ENCODE results near the gene DPP4.

The DPP4 gene

DNA sequence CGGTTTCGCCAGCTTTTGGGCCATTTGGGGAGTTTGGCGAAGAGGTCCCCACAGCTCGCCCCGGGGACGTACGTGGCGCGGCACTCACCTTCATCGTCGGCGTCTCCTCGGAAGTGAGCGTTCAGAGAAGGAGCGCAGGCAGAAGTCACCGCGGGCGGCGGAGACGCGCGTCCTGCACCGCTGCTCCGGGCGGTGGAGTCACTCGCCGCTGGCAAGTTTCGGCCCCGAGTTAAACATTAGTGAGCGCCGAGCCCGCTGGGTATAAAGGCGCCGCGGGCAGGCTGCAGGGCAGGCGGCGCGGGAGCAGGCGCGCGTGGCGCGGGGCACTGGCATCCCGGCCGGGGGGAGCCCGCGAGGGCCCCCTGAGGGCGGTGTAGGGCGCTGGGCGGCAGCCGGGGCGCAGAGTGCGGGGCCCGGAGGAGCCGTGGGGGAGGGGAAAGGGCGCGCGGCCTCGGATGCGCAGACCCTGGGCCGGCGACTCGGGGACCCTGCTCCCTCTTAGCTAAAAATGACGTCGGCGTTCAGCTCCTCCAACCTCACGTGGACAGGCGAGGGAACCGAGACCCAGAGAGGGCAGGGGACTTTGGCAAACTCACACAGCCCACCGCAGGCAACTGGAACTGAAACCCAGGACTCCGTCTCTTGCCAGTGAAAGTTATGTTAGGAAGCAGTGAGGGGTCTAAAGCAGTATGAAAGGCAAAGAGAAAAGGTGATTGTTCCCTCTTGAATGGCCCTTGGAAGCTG lies at the start of gene DPP4:
DPP4 (minus strand) TSS at position 328 of the 744 bp plus-strand sequence; CDS start at position 94, 234 bp downstream.
- in situ Hi-C loops (cut with HindIII; ENCODE audit: low pct_ligation_motif_present, low pct_unique_long_range_greater_than_20kb, low sequenced_read_pairs): no loop called here
- DNase-seq: peak; percentile 88

DNA sequence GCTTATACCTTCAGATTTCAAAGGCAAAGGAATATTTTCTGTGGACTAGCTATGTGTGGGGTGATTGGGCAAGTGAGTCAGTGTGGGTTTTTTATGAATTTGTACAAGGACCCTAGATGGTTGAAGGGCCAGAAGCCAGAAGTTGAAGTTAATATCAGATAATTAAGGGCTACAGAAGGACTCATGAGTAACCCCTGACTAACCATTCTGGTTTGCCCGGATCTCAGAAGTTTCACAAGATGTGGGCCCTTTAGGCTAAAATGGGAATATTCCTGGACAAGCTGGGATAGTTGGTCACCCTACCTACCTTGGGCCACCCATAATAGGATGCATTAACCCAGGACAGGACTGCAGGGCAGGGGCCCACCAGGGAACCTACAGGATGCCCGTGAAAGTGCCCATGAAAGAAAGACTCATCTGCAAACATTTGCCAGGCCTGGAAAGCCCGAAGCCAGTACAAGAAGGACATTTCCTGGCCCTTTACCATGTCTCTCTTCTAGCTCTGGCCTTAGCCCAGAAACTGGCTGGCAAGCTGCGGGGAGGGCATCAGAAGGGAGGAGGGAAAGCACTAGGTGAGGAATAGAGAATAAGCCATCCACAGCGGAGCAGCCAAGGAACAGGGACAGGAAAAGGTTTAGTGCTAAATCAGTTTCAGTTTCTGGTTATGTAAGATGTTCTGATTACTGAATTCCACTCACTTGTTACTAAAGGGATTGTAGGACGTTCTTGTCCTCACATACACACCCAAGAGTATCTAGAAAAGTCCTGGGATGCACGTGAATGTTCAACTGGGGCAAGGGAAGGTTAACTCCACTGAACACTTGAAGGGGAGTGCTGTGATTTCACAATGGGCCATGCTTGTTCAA lies 44.4 kb upstream of the DPP4 start:
- in situ Hi-C loops (cut with HindIII; ENCODE audit: low pct_ligation_motif_present, low pct_unique_long_range_greater_than_20kb, low sequenced_read_pairs): no loop called here
- no peak for DNase-seq

DNA sequence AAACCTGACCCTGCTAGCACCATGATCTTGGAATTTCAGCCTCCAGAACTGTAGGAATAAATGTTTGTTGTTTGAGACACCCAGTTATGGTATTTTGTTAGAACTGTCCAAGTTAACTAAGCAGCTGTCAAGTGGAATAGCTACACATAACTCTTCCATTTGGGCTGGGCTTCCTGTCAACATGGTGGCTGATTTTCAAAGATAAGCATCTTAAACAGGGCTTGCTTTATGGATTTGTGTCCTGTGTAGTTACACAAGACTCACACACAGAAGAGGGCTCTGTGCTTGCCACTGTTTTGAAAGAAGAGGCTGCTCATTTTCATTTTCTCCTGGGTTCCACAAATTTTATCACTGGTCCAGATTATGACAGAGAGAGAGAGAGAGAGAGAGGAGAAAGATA lies 42.3 kb upstream of the DPP4 start:
- in situ Hi-C loops (cut with HindIII; ENCODE audit: low pct_ligation_motif_present, low pct_unique_long_range_greater_than_20kb, low sequenced_read_pairs): no loop called here
- DNase-seq: no peak

DNA sequence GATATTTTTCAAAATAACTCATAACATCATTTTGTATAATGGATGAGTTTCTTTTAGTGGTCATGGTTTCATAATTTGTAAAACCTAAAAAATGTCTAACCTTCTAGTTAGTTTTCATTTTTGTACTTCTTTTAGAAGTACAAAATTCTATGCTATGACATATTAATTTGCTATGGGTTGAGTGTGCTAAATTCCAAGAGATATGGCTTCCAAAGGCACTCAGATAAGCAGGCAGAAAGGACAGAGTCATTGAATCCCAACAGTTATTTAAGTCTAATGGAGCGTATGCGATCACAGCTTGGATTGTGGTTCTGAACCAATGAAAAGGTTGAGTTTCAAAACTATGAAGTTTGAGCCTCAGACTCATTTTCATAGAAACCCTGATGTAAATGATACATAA lies 41.1 kb upstream of the DPP4 start:
- no peak for DNase-seq
- in situ Hi-C loops (cut with HindIII; ENCODE audit: low pct_ligation_motif_present, low pct_unique_long_range_greater_than_20kb, low sequenced_read_pairs): no loop called here

DNA sequence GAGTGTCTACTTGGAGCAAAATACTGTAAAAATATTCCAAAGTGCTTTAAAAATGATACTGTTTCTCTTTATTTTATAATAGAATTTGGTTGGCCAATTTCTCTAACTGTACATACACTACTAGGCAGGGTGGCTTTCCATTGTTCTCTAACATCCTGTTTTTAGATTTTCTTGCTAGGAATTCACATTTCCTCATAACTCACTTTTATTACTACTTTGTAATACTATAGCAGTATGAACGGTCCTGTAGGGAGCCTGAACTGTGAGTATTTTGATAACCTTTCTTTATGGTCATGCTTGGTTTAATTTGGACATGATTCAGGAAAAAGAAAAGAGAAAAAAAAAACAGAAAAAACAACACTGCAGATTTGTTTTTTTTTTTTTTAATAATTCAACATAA lies 40.3 kb upstream of the DPP4 start:
- in situ Hi-C loops (cut with HindIII; ENCODE audit: low pct_ligation_motif_present, low pct_unique_long_range_greater_than_20kb, low sequenced_read_pairs): no loop called here
- no peak for DNase-seq

DNA sequence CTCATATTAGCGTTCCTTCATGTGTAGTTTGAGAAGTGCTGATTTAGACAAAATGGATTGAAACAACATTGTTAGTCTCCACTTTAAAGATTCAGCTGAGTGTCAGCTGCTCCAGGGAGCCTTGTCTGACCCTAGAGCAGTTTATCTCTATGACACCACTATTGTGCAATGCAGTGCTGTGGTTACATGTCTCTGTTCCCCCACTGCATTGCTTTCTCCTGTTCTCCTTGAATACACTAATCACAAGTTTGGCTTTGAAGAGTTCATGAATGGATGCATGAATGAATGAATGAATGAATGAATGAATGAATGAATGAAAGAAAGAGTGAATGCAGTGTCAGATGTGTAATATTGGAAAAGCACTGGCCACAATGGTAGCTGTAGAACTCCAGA lies 39.8 kb upstream of the DPP4 start:
- in situ Hi-C loops (cut with HindIII; ENCODE audit: low pct_ligation_motif_present, low pct_unique_long_range_greater_than_20kb, low sequenced_read_pairs): no loop called here
- DNase-seq: no peak

DNA sequence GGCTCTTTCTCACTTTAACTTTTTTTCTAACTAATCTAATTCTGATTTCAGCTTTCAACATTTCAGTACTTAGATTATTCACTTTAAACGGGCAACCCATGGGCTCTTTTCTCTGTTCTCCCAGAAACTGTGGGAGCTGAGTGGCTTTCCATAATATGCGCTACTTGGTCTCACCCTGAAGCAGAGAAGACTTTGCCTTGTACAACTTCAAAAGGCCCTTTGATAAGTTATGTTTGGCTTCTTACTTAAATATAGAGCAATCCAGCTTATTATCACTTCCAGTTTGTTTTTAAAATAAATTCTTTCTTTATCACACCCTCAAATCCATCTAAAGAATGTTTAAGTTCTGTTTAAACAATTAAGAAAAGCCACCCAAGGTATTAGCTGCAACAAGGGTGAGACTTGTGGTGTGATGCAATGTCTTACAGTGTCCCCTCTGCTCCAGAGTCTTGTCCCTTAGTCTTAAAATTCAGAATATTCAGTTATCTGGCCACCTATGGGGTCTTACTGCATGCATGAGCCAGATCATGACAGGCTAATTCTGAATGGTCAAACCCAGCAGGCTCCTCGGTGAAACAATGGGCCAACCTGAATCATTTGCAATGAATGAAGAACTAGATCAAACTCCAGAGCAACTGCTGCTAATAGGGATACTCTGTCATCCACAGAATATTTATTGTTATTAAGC lies 39.2 kb upstream of the DPP4 start:
- no peak for DNase-seq
- in situ Hi-C loops (cut with HindIII; ENCODE audit: low pct_ligation_motif_present, low pct_unique_long_range_greater_than_20kb, low sequenced_read_pairs): no loop called here

DNA sequence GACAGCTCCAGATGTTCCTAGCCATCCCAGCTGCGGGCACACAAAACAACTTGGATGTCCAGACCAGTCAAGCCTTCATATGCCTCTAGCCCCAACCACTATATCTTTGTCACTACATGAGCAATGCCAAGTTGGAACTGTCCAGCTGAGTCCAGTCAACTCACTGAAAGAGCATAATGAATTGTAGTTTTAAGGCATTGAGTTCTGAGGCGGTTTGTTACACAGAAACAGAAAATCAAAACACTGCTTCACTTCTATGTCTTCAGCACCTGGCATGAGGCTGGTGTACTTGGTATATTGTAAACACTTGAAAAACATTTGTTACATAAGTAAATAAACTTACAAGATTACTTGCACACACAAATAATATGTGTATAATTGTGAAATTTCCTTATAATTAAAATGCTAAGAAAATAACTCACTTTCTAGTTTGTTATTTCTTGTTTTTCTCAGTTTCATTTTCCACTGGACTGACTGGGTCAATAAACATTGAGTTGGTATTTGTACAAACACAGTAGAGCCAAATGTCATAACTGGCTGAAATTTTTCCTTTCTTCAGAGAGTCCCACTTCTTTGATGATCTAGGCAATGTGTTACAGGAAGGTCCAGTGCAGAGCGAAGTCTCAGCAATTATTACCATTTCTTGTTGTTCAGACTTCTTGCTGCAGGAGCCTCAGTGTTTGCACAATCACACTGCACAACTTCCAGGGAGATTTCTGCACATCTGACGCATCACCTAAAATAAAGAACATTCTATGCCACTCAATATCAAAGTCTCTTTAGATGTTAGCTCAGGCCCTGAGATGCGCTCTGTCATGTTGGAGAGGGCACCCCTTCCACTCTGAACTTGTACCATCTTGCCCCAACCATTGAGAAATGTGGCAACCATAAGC lies 38.2 kb upstream of the DPP4 start:
- DNase-seq: no peak
- in situ Hi-C loops (cut with HindIII; ENCODE audit: low pct_ligation_motif_present, low pct_unique_long_range_greater_than_20kb, low sequenced_read_pairs): no loop called here

DNA sequence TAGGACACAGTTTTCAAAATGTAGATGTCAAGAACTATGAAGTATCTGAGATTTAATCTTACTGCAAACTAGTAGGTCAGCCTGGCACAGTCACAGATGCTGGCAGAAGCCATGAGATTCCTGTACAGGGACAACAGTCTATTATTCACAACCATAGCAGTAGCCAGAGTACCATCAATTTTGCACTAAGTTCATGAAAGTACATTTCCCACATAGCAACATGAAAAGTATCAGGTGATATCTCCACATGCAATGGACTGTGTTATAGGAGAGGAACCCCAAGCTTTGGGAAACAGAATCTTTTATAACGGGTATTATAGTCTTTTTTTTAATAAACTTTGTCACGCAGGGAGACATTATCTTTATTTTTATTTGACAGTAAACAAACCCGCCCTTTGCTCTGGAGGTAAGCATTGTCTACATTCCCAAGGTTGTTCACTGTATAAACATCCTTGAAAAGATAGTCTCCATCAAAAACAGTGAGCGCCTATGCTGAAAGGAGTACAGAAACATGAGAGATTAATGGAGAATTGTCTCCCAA lies 33.4 kb upstream of the DPP4 start:
- in situ Hi-C loops (cut with HindIII; ENCODE audit: low pct_ligation_motif_present, low pct_unique_long_range_greater_than_20kb, low sequenced_read_pairs): no loop called here
- no peak for DNase-seq

DNA sequence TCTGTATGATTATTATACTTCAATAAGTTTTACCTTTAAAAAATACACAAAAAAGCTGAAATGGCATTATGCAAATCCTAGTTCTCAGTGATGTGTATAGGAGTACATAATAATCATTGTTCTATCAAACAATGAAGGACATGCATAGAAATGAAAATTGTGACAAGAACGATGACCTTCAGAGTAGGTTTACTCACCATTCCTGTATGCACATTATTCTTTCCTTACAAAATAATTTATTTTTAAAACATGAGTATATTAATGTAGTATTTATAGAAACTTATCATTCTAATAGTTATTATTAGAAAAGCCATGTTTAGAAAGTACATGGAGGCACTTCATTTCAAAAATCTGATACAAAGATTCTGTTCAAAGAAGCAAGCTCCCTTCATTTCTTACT lies 32.7 kb upstream of the DPP4 start:
- in situ Hi-C loops (cut with HindIII; ENCODE audit: low pct_ligation_motif_present, low pct_unique_long_range_greater_than_20kb, low sequenced_read_pairs): no loop called here
- no peak for DNase-seq

DNA sequence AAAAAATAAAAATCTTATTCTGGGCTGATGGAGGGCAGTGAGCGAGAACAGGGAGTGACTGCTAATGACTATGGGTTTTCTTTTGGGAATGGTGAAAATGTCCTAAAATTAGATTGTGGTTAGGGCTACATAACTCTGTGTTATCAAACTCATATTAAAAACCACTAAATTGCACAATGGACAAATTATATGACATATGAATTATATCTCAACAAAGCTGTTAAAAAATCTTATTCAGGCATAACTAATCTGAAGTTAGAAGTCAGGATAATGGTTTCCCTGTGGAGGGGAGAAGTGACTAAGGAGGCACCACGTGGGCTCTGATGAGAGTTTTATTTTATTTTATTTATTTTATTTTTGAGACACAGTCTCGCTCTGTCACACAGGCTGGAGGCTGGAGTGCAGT lies 32.1 kb upstream of the DPP4 start:
- in situ Hi-C loops (cut with HindIII; ENCODE audit: low pct_ligation_motif_present, low pct_unique_long_range_greater_than_20kb, low sequenced_read_pairs): no loop called here
- no peak for DNase-seq

DNA sequence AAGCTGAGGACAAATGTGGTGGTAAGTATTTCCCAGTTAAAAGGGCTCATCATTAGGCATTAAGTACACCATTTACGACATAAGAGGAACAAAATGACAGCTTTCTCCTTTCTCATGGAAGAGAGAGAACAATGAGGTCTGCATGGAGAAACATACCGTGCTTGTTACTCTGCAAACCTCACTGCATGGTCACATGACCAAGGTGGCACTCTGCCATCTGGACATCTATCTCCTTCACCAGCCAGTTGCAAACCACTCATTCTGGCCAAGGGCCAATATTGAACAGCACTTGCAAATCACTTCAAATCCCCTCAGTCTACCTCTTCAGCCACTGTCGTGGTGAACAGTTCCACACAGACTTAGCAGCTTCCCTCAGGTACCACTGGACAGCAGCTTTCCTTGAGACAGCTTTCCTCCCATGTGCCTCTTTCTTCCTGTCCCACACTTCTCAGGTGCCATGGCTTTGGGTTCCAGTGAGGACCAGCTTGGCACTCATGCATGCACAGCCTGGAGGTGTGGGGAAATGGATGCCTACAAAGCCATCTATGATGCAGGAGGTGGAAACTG lies 29.5 kb upstream of the DPP4 start:
- no peak for DNase-seq
- in situ Hi-C loops (cut with HindIII; ENCODE audit: low pct_ligation_motif_present, low pct_unique_long_range_greater_than_20kb, low sequenced_read_pairs): no loop called here

DNA sequence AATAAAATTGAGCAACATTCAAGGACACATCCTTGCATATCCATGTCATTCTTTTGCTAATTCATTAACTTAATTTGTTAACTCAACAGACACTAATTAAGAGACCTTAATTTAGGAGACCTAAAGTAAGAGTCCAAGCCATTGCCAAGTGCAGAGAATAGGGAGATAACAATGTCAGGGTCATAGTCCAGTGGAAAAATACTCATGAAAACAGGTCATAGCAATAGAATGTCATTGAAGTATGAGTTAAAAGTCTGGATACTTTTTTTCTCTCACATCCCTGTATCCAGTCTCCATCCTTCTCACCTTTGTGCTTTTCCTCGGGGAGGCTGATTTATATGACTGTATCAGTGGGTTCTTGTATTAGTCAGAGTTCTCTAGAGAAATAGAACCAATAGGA lies 26.6 kb upstream of the DPP4 start:
- in situ Hi-C loops (cut with HindIII; ENCODE audit: low pct_ligation_motif_present, low pct_unique_long_range_greater_than_20kb, low sequenced_read_pairs): no loop called here
- no peak for DNase-seq

DNA sequence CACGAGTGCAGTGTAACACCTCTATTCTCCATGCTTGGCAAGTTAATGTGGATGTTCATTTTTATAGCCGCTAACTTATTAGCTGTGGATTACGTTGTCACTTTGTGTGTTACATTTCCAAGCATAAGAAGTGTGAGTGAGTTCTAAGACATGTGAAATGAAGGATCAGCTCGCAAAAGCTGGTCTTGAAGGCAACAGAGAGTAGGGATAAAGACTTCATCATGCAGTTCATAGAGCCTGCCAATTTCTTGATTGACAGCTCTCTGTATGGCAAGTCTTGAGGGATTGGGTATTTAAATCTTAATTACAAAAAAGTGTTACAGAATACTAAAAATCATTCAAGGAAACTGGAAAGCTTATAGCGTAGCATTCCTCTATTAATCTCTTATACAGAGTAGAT lies 25.8 kb upstream of the DPP4 start:
- DNase-seq: no peak
- in situ Hi-C loops (cut with HindIII; ENCODE audit: low pct_ligation_motif_present, low pct_unique_long_range_greater_than_20kb, low sequenced_read_pairs): no loop called here

DNA sequence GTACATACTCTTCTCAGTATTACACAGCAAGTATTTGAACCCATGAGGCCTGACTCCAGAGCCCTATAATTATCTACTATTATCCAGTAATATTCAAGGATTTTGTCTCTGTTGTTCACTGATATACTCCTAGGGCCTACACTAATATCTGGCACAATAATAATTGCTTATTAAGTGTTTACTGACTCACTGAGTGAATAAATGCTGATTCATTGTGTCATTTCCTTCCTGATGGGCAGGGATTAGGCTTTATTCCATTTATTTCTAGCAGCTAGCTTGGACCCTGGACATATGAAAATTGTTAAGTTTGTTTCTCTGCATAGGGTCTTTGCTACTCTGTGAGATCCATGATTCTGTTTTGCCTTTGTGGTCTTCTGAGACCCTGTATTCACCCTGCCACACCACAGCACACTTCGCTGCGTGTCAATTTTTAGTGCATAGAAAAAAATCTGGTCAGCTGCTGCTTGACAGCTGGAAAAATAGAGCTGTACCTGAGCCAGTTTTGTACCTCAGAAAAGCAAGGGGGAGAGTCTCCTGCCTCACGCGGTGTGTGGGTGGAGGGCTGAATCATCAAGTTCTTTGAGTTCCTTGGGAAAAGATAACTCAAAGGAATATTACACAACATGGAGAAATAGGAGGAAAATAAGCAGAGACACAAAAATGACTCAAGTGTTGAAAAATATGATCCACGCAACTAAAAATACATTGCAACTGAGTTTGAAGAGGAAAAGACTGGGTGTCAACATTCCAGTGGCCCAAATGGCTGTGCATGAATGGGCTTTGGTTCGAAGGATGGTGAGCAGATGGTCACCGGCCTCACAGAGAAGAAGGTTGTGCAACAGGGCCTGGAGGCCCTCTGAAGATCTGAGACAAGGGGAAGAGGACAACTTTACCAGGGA lies 18.9 kb upstream of the DPP4 start:
- no peak for DNase-seq
- in situ Hi-C loops (cut with HindIII; ENCODE audit: low pct_ligation_motif_present, low pct_unique_long_range_greater_than_20kb, low sequenced_read_pairs): no loop called here

DNA sequence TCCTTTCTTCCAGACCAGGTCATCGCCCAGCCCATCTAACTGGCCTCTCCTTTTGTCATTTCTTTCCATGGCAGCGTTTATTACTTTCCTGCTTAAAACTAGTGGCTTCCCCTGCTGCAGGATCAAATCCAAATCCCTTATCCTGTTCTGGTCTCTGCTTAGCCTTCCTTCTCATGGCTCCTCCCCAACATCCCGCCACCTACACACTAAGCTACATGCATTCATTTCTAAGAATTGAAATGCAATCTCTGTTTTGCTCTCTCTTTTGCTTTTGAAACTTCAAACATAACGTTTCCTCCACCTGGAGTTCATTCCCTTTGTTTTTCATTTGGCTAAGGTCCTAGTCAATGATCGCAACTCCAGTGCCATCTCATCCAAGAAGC lies 18.0 kb upstream of the DPP4 start:
- in situ Hi-C loops (cut with HindIII; ENCODE audit: low pct_ligation_motif_present, low pct_unique_long_range_greater_than_20kb, low sequenced_read_pairs): no loop called here
- no peak for DNase-seq

DNA sequence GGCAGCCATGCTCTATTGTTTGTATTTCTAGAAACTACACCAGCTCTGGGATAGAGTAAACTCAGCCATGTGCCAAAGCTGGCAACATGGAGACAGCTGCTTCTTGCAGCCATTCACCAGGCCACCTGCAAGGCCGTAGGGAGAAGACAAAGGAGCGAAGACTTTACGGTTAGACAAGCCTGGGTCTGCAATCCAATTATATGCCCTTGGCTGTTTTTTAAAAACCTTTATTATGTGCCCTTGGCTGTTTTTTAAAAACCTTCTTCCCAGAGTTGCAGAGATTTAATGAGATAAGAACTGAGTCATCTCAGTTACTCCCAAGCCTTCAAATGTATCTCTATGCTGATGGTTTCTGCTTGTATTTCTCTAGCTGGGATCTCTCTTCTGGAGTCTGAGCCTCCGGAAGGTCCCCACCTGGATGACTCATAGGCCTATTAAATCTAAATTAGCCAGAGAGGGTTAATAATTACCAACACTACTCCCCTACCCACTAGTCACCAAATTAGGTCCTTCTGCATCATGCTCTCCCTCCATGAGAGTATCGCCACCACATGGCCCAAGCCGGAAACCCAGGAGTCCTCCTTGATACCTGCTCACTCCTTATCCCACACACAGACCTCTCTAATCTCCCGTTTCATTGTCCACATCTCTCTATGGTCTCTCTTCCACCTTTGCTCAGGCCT lies 17.5 kb upstream of the DPP4 start:
- in situ Hi-C loops (cut with HindIII; ENCODE audit: low pct_ligation_motif_present, low pct_unique_long_range_greater_than_20kb, low sequenced_read_pairs): no loop called here

More for the DNA sequence above, 17.5 kb upstream of the DPP4 start:
- DNase-seq: peak; percentile 39
